ENCODE measurements around the gene FADS2. TPM values are rescaled to one million over a fixed set of nuclear protein-coding genes. Genes with fewer than 3 reads are reported as not detected.
A peak's percentile ranks its signal among the peaks of the same experiment; 100 is the strongest.

Gene FADS2
- total and polyA plus RNA-seq, 10 of the 15 experiments (the other 5 are each of a cell fraction or from before 2014, with no cell fraction given), result 3.3 to 313 (median 149) TPM

GRCh38 chr11:61880031-61880430 is 51.9 kb downstream of the FADS2 start:
- no peaks in the 10 kb centered on the region; a peak in 1 of 4 replicates for H3K27me3 ChIP-seq (replicated peaks in 1 of 2; ENCODE audit: control insufficient read depth in 2 of 2, insufficient read depth in 2 of 2, low read length in 1 of 2)
- FAIRE-seq (peak; percentile 78), DNase-seq (ENCODE audit: low read depth, low spot score) (no peak), ATAC-seq (peak; percentile 38)
- CTCF ChIA-PET, result interaction anchor here (1.1 to 4.0 kb wide), 6 partner anchors 9 to 202 kb away, joined by 3 to 38 read pairs (median 16); no protein-coding TSS in a partner anchor
- intact Hi-C loops (cut with micrococcal nuclease; ENCODE audit: unreplicated experiment), result no loop called here
- BruUV-seq (replicated peaks), result no TSS peak
- SMC1A ChIA-PET (ENCODE audit: uncharacterized antibody, unreplicated experiment), result interaction anchor here (0.8 to 1.9 kb wide), 5 partner anchors 7 to 83 kb away, joined by 3 to 5 read pairs (median 3); no protein-coding TSS in a partner anchor
- peak overlapping the region; percentile 77 for H3K4me2 ChIP-seq (ENCODE audit: control insufficient read depth, insufficient read depth)
- no peaks in the 10 kb centered on the region for H3K9me3 ChIP-seq (replicated peaks; ENCODE audit: control insufficient read depth, insufficient read depth, low read length)
- TF ChIP-seq, protein P1, sequence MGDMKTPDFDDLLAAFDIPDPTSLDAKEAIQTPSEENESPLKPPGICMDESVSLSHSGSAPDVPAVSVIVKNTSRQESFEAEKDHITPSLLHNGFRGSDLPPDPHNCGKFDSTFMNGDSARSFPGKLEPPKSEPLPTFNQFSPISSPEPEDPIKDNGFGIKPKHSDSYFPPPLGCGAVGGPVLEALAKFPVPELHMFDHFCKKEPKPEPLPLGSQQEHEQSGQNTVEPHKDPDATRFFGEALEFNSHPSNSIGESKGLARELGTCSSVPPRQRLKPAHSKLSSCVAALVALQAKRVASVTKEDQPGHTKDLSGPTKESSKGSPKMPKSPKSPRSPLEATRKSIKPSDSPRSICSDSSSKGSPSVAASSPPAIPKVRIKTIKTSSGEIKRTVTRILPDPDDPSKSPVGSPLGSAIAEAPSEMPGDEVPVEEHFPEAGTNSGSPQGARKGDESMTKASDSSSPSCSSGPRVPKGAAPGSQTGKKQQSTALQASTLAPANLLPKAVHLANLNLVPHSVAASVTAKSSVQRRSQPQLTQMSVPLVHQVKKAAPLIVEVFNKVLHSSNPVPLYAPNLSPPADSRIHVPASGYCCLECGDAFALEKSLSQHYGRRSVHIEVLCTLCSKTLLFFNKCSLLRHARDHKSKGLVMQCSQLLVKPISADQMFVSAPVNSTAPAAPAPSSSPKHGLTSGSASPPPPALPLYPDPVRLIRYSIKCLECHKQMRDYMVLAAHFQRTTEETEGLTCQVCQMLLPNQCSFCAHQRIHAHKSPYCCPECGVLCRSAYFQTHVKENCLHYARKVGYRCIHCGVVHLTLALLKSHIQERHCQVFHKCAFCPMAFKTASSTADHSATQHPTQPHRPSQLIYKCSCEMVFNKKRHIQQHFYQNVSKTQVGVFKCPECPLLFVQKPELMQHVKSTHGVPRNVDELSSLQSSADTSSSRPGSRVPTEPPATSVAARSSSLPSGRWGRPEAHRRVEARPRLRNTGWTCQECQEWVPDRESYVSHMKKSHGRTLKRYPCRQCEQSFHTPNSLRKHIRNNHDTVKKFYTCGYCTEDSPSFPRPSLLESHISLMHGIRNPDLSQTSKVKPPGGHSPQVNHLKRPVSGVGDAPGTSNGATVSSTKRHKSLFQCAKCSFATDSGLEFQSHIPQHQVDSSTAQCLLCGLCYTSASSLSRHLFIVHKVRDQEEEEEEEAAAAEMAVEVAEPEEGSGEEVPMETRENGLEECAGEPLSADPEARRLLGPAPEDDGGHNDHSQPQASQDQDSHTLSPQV (IDR thresholded peaks at IDR 0.05), result no peak
- no peak for TF ChIP-seq NR2C1 (IDR thresholded peaks at IDR 0.05)
- 0 out of 2 replicates have a peak, but pooled peaks have one; percentile 38 for TF ChIP-seq POLR2A (IDR thresholded peaks at IDR 0.05; ENCODE audit: low read depth, low read length)
- TF ChIP-seq CREM (IDR thresholded peaks at IDR 0.05; ENCODE audit: low read depth), result no peak
- peak; percentile 52; the same call in 1 of the 2 replicates for TF ChIP-seq PAX5 (IDR thresholded peaks at IDR 0.05; ENCODE audit: borderline replicate concordance, low read depth, low read length)
- peak overlapping the region; percentile 31 for H3K27ac ChIP-seq (ENCODE audit: control insufficient read depth, insufficient read depth)
- WGBS (ENCODE audit: insufficient coverage, insufficient replicate concordance, low lambda C conversion rate, missing lambda C conversion rate), result 5% methylated on average over 11 of the region's 11 CpGs
- POLR2A ChIA-PET, result interaction anchor here (1.2 kb wide), 1 partner anchor 51 kb away, joined by 3 read pairs; no protein-coding TSS in a partner anchor
- H3K4me3 ChIP-seq, result peak overlapping the region; percentile 36; the same call in 1 of the 2 replicates
- peak overlapping the region; percentile 35; the same call in 1 of the 2 replicates for H3K9ac ChIP-seq (ENCODE audit: control insufficient read depth, insufficient read depth, low read length)
- peaks cover 22% of the 10 kb centered on the region for H3K4me1 ChIP-seq (ENCODE audit: control insufficient read depth, insufficient read depth, low read length)
- RAD21 ChIA-PET (ENCODE audit: unreplicated experiment), result interaction anchor here (1.0 to 2.1 kb wide), 3 partner anchors 9 to 83 kb away, joined by 3 to 10 read pairs (median 8); no protein-coding TSS in a partner anchor
- peak overlapping the region; percentile 95 for H2AFZ ChIP-seq (ENCODE audit: control insufficient read depth, low read depth, low read length)
- no peaks in the 10 kb centered on the region for H4K20me1 ChIP-seq (ENCODE audit: control insufficient read depth, insufficient read depth)
- in situ Hi-C loops (cut with MboI), result no loop called here
- H3K36me3 ChIP-seq (ENCODE audit: control insufficient read depth in 2 of 2, insufficient read depth in 2 of 2, low read length in 1 of 2), result no peaks in the 10 kb centered on the region
- H3K79me2 ChIP-seq (ENCODE audit: control insufficient read depth, insufficient read depth, low read length), result no peaks in the 10 kb centered on the region

Data from GM12878 (cell line).